ENCODE results near the gene EXOC6.

EXOC6 gene

DNA sequence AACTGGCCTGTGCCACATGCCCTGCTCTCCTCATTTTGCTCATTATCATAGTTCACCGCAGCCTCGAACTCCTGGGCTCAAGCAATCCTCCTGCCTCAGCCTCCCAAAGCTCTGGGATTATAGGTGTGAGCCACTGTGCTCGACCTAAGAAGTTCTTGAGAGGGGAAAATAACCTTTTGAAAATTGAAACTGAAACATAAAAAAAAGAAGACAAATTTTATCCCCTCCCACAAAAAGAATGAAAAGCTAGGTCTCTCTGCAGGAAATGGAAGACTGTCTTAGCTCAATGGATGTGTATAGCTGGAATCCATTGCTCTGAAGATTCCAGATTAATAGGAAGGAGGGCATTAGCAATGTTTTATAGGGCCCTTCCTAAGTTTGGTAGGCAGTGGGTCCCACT is 2.0 kb upstream of the EXOC6 start:
- ATAC-seq, result no peak
- no peak for TF ChIP-seq OSR1 (CRISPR knock-in tag; IDR thresholded peaks at IDR 0.05)
- TF ChIP-seq ESRRG (CRISPR knock-in tag; IDR thresholded peaks at IDR 0.05), result no peak
- TF ChIP-seq ISL1 (CRISPR knock-in tag; IDR thresholded peaks at IDR 0.05), result no peak

DNA sequence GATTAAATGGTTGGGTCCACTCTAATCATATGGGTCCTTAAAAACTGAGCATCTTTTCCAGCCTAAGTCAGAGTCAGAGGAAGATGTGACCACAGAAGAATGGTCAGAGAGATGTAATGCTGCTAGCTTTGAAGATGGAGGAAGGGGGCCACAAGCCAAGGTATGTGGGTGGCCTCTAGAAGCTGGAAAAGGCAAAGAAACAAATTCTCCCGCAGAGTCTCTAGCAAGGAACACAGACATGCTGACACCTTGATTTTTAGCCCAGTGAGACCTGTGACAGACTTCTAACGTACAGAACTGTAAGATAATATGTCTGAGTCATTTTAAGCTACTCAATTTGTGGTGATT is 1.5 kb upstream of the EXOC6 start:
- ATAC-seq, result no peak
- no peak for TF ChIP-seq OSR1 (CRISPR knock-in tag; IDR thresholded peaks at IDR 0.05)
- TF ChIP-seq, protein P1, sequence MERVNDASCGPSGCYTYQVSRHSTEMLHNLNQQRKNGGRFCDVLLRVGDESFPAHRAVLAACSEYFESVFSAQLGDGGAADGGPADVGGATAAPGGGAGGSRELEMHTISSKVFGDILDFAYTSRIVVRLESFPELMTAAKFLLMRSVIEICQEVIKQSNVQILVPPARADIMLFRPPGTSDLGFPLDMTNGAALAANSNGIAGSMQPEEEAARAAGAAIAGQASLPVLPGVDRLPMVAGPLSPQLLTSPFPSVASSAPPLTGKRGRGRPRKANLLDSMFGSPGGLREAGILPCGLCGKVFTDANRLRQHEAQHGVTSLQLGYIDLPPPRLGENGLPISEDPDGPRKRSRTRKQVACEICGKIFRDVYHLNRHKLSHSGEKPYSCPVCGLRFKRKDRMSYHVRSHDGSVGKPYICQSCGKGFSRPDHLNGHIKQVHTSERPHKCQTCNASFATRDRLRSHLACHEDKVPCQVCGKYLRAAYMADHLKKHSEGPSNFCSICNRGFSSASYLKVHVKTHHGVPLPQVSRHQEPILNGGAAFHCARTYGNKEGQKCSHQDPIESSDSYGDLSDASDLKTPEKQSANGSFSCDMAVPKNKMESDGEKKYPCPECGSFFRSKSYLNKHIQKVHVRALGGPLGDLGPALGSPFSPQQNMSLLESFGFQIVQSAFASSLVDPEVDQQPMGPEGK (CRISPR knock-in tag; IDR thresholded peaks at IDR 0.05; ENCODE audit: borderline replicate concordance), result no peak
- no peak for TF ChIP-seq SNAI2 (CRISPR knock-in tag; IDR thresholded peaks at IDR 0.05)
- TF ChIP-seq CSRNP3 (CRISPR knock-in tag; IDR thresholded peaks at IDR 0.05), result no peak
- no peak for TF ChIP-seq ZNF8 (CRISPR knock-in tag; IDR thresholded peaks at IDR 0.05)

- TF ChIP-seq ZFP3 (CRISPR knock-in tag; IDR thresholded peaks at IDR 0.05) (no peak), PPARA (CRISPR knock-in tag; IDR thresholded peaks at IDR 0.05; ENCODE audit: borderline replicate concordance) (no peak)
- ATAC-seq, result no peak
Measured at GRCh38 chr10:92847202-92847864, 987 bp upstream of the EXOC6 start.

- no peak for TF ChIP-seq CREB5 (CRISPR knock-in tag; IDR thresholded peaks at IDR 0.05; ENCODE audit: low read depth)
- TF ChIP-seq, protein P1 (CRISPR knock-in tag; IDR thresholded peaks at IDR 0.05; ENCODE audit: borderline replicate concordance), result no peak
- TF ChIP-seq ZC3H10 (CRISPR knock-in tag; IDR thresholded peaks at IDR 0.05), result no peak
- TF ChIP-seq, protein P2, sequence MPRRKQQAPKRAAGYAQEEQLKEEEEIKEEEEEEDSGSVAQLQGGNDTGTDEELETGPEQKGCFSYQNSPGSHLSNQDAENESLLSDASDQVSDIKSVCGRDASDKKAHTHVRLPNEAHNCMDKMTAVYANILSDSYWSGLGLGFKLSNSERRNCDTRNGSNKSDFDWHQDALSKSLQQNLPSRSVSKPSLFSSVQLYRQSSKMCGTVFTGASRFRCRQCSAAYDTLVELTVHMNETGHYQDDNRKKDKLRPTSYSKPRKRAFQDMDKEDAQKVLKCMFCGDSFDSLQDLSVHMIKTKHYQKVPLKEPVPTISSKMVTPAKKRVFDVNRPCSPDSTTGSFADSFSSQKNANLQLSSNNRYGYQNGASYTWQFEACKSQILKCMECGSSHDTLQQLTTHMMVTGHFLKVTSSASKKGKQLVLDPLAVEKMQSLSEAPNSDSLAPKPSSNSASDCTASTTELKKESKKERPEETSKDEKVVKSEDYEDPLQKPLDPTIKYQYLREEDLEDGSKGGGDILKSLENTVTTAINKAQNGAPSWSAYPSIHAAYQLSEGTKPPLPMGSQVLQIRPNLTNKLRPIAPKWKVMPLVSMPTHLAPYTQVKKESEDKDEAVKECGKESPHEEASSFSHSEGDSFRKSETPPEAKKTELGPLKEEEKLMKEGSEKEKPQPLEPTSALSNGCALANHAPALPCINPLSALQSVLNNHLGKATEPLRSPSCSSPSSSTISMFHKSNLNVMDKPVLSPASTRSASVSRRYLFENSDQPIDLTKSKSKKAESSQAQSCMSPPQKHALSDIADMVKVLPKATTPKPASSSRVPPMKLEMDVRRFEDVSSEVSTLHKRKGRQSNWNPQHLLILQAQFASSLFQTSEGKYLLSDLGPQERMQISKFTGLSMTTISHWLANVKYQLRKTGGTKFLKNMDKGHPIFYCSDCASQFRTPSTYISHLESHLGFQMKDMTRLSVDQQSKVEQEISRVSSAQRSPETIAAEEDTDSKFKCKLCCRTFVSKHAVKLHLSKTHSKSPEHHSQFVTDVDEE (CRISPR knock-in tag; IDR thresholded peaks at IDR 0.05), result no peak
- no peak for TF ChIP-seq RARB (CRISPR knock-in tag; IDR thresholded peaks at IDR 0.05)
- TF ChIP-seq ESRRG (CRISPR knock-in tag; IDR thresholded peaks at IDR 0.05), result no peak
- no peak for TF ChIP-seq ZNF565 (CRISPR knock-in tag; conservative IDR thresholded peaks at IDR 0.05; ENCODE audit: low read depth)
- TF ChIP-seq TCF4 (CRISPR knock-in tag; IDR thresholded peaks at IDR 0.05; ENCODE audit: borderline replicate concordance), result no peak
- ATAC-seq, result peak; percentile 39
Measured at GRCh38 chr10:92848037-92848440, 281 bp upstream of the EXOC6 start.

DNA sequence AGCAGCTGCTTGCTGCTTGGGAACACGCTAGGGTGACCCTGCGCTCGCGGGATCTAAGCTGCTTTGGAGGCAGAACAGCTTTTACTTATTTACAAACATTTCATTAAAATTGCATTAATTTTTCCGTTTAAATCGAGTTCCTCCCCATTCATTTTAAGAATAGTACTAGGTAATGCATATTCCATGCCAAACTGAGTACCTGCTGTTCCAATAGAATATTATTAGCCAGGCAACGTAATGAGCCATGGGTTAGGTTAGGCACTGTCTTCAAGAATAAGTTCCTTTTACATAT is 860 bp downstream of the EXOC6 start:
- peak; percentile 79 for ATAC-seq
- TF ChIP-seq ZFP30 (CRISPR knock-in tag; IDR thresholded peaks at IDR 0.05) (no peak), CREB5 (CRISPR knock-in tag; IDR thresholded peaks at IDR 0.05; ENCODE audit: low read depth) (no peak), CSRNP3 (CRISPR knock-in tag; IDR thresholded peaks at IDR 0.05) (no peak)
- TF ChIP-seq, protein P3, sequence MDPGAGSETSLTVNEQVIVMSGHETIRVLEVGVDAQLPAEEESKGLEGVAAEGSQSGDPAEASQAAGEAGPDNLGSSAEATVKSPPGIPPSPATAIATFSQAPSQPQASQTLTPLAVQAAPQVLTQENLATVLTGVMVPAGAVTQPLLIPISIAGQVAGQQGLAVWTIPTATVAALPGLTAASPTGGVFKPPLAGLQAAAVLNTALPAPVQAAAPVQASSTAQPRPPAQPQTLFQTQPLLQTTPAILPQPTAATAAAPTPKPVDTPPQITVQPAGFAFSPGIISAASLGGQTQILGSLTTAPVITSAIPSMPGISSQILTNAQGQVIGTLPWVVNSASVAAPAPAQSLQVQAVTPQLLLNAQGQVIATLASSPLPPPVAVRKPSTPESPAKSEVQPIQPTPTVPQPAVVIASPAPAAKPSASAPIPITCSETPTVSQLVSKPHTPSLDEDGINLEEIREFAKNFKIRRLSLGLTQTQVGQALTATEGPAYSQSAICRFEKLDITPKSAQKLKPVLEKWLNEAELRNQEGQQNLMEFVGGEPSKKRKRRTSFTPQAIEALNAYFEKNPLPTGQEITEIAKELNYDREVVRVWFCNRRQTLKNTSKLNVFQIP (CRISPR knock-in tag; IDR thresholded peaks at IDR 0.05; ENCODE audit: borderline replicate concordance, low read depth), result no peak

Measured in SK-N-SH treated with all-trans-retinoic acid at 6 μM for 48 hours (cell line).